Esophagus muscularis mucosa (tissue), 3 donors: ENCODE measurements around the gene RFPL1.

Experiments
- CTCF ChIP-seq, 3 experiments: fragments of 200-600 bp in 2 of 3; fragments of 450-650 bp in 1 of 3; sonication (generic) in 2 of 3; IDR thresholded peaks; one replicate each; pipeline ENCODE4 v1.5.1; 2017 to 2019; ENCODE audit warnings: antibody characterized with exemption in 3 of 3, mild to moderate bottlenecking in 2 of 3, moderate library complexity in 1 of 3
- POLR2A ChIP-seq: fragments of 450-650 bp; IDR thresholded peaks from one replicate; pipeline ENCODE4 v1.6.1; 2017; ENCODE audit warnings: antibody characterized with exemption, moderate library complexity, mild to moderate bottlenecking, low read depth
- POLR2AphosphoS5 ChIP-seq, 2 donors: sonication (generic); formaldehyde crosslinking; IDR thresholded peaks; one replicate each; pipeline ENCODE4 v1.6.1; 2017; ENCODE audit warnings: antibody characterized with exemption in 2 of 2

GRCh38 chr22:29390270-29390669 lies 48.1 kb upstream of the RFPL1 start:
- TF ChIP-seq CTCF (IDR thresholded peaks at IDR 0.05): no peak
- no peak for TF ChIP-seq POLR2A
- no peak for TF ChIP-seq POLR2AphosphoS5 (IDR thresholded peaks at IDR 0.05)
